ENCODE measurements around the gene HSFY1. TPM values are rescaled to one million over a fixed set of nuclear protein-coding genes. Genes with fewer than 3 reads are reported as not detected.
"Not testable (repeated sequence)": the region's sequence is repeated elsewhere in the genome, so short reads cannot be mapped to it uniquely, and the experiment has no call there.

The HSFY1 gene, protein sequence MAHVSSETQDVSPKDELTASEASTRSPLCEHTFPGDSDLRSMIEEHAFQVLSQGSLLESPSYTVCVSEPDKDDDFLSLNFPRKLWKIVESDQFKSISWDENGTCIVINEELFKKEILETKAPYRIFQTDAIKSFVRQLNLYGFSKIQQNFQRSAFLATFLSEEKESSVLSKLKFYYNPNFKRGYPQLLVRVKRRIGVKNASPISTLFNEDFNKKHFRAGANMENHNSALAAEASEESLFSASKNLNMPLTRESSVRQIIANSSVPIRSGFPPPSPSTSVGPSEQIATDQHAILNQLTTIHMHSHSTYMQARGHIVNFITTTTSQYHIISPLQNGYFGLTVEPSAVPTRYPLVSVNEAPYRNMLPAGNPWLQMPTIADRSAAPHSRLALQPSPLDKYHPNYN
- 10 to 100 TPM in 1 of 2 donors, 1 to 10 TPM in 1; 6.9 to 12.7 TPM for total RNA-seq
- 32.3 TPM for polyA plus RNA-seq (ENCODE audit: insufficient read depth, low read depth, low replicate concordance)
- long read RNA-seq, donor 1 = 0 reads
- long read RNA-seq, donor 2 = 0 reads

- not testable (repeated sequence) for H3K36me3 ChIP-seq (ENCODE audit: low read depth, missing control alignments)
- WGBS, 2 donors = no CpG with 5 or more reads among the region's 1 CpG
These were observed at the start of gene HSFY1 for GRCh38 chrY:18546420-18546819. Gene HSFY1, plus strand, starts transcription at chrY:18546720. Its CDS starts 68 bp downstream, at chrY:18546788.

GRCh38 chrY:18504266-18504665, 42.3 kb upstream of the HSFY1 start:
- no CpG with 5 or more reads among the region's 5 CpGs for WGBS, 2 donors
- DNase-seq; H3K36me3 ChIP-seq (ENCODE audit: low read depth, missing control alignments); H3K4me1 ChIP-seq; H3K4me3 ChIP-seq; H3K9me3 ChIP-seq; H3K27me3 ChIP-seq; H3K27ac ChIP-seq; intact Hi-C loops (cut with DNase I; ENCODE audit: low total_unique reads): not testable (repeated sequence)

More at GRCh38 chrY:18546420-18546819, at the start of gene HSFY1:
- intact Hi-C loops (cut with DNase I; ENCODE audit: low total_unique reads); DNase-seq; H3K4me3 ChIP-seq; H3K9me3 ChIP-seq; H3K27ac ChIP-seq; H3K27me3 ChIP-seq; H3K4me1 ChIP-seq: not testable (repeated sequence)

- H3K9me3 ChIP-seq; H3K4me1 ChIP-seq; H3K36me3 ChIP-seq (ENCODE audit: low read depth, missing control alignments); H3K27ac ChIP-seq; H3K4me3 ChIP-seq; H3K27me3 ChIP-seq; intact Hi-C loops (cut with DNase I; ENCODE audit: low total_unique reads); DNase-seq: not testable (repeated sequence)
- WGBS, 2 donors = no CpG with 5 or more reads among the region's 2 CpGs
These were observed 15.4 kb upstream of the HSFY1 start for GRCh38 chrY:18530995-18531655.

- DNase-seq; H3K36me3 ChIP-seq (ENCODE audit: low read depth, missing control alignments); H3K27me3 ChIP-seq; intact Hi-C loops (cut with DNase I; ENCODE audit: low total_unique reads); H3K9me3 ChIP-seq; H3K27ac ChIP-seq; H3K4me3 ChIP-seq; H3K4me1 ChIP-seq: not testable (repeated sequence)
- WGBS, 2 donors = no CpG with 5 or more reads among the region's 1 CpG
These were observed 7.6 kb upstream of the HSFY1 start for GRCh38 chrY:18538952-18539351.

DNA sequence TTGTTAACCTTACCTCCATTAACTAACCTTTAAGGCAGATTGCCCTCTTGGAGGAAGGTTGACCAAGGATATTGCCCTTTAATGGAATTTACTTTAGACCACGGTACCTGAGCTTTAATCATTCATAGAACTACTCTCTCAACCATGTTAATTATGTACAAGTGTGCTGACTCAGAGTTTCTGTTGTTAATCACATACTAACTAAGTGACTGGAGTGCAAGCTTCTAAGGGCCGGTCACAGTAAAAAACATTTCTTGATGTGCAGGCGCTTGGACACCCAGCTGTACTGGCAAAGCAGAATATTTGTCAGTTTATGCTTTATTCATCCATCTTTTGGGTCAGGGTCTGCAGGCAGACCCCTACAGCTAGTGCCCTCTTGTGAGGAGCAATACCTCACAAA, 6.6 kb downstream of the HSFY1 start:
- DNase-seq; H3K27me3 ChIP-seq; H3K4me1 ChIP-seq; H3K4me3 ChIP-seq; intact Hi-C loops (cut with DNase I; ENCODE audit: low total_unique reads); H3K9me3 ChIP-seq; H3K36me3 ChIP-seq (ENCODE audit: low read depth, missing control alignments); H3K27ac ChIP-seq: not testable (repeated sequence)
- WGBS, 2 donors = no CpG with 5 or more reads among the region's 3 CpGs

GRCh38 chrY:18565915-18566314, 19.4 kb downstream of the HSFY1 start:
- H3K36me3 ChIP-seq (ENCODE audit: low read depth, missing control alignments); H3K27ac ChIP-seq; H3K9me3 ChIP-seq; intact Hi-C loops (cut with DNase I; ENCODE audit: low total_unique reads); DNase-seq; H3K27me3 ChIP-seq; H3K4me3 ChIP-seq; H3K4me1 ChIP-seq: not testable (repeated sequence)
- no CpG with 5 or more reads among the region's 3 CpGs for WGBS, 2 donors

Small RNA genes lying within 50 kb of the gene (small RNA-seq; reads per million reads assigned to genes)
- gene GPM6BP1 = 0 reads per million in 2 donors
- 0 reads per million in 2 donors for gene PRYP5

Other genes starting within 250 kb of the HSFY1 start
- gene HSFY2, start 227.0 kb downstream of the HSFY1 start, total RNA-seq = 10 to 100 TPM in 1 of 2 donors, 1 to 10 TPM in 1; 7.2 to 12.2 TPM
- gene HSFY2, start 227.0 kb downstream of the HSFY1 start, polyA plus RNA-seq (ENCODE audit: insufficient read depth, low read depth, low replicate concordance) = 0.49 TPM

All from testis (tissue), 5 donors.